Epithelial cell of esophagus (primary cell): ENCODE measurements around the gene YARS1.

Source experiments
- DNase-seq: peaks from one replicate; pipeline ENCODE4 v3.0.0; 2010; ENCODE audit warnings: low read depth
- H3K4me3 ChIP-seq: 2 replicates; pipeline ENCODE4 v1.5.1; 2011; ENCODE audit warnings: mild to moderate bottlenecking, low read length, control low read depth
- TF ChIP-seq, protein P1 (sequence below): IDR thresholded peaks from 2 replicates; pipeline ENCODE4 v1.5.1; 2011; ENCODE audit warnings: low read depth, mild to moderate bottlenecking, low read length, control low read depth, inconsistent platforms; ENCODE audit not compliant: insufficient read depth; ENCODE audit errors: missing control alignments

Gene YARS1

GRCh38 chr1:32768110-32768850 lies 48.9 kb downstream of the YARS1 start:
- no peak overlapping the region for H3K4me3 ChIP-seq
- TF ChIP-seq, protein P1, sequence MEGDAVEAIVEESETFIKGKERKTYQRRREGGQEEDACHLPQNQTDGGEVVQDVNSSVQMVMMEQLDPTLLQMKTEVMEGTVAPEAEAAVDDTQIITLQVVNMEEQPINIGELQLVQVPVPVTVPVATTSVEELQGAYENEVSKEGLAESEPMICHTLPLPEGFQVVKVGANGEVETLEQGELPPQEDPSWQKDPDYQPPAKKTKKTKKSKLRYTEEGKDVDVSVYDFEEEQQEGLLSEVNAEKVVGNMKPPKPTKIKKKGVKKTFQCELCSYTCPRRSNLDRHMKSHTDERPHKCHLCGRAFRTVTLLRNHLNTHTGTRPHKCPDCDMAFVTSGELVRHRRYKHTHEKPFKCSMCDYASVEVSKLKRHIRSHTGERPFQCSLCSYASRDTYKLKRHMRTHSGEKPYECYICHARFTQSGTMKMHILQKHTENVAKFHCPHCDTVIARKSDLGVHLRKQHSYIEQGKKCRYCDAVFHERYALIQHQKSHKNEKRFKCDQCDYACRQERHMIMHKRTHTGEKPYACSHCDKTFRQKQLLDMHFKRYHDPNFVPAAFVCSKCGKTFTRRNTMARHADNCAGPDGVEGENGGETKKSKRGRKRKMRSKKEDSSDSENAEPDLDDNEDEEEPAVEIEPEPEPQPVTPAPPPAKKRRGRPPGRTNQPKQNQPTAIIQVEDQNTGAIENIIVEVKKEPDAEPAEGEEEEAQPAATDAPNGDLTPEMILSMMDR: no peak
- DNase-seq: no peak

- DNase-seq: no peak
- H3K4me3 ChIP-seq: no peak overlapping the region
- TF ChIP-seq, protein P1: no peak
Measured at GRCh38 chr1:32767641-32768040, 49.5 kb downstream of the YARS1 start.

GRCh38 chr1:32767156-32767555 lies 50.0 kb downstream of the YARS1 start:
- no peak for DNase-seq
- TF ChIP-seq, protein P1: no peak

DNA sequence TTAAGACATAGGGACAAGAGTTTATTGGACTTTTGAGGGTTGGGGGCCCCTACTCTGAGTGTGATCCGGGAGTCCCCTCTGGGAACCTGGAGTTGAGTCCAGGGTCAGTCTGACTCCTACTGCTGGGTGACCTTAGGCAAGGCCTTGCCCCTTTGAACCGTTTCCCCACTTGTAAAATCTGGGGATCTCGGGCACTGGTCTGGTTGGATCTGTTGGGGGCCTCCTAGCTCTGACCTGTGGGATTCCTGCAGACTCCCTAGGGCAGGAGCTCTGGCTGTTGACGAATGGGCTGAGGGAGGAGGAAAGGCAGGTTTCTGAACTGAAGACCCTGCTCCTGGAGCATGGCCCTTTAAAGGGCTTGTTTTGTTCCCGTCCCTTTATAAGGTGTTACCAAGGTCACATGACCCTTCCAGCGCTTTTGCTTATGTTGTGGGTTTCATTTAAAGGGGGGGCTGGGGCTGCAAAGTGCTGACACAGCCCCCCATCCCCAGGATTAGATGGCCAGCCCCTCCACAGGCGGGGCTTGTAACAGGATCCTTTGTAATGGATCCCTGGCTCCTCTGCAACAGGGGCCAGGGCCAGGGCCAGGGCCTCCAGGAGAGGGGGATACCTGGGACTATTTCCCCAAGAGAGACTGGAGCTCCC lies 50.7 kb downstream of the YARS1 start:
- TF ChIP-seq, protein P1: no peak
- DNase-seq: no peak
- H3K4me3 ChIP-seq: no peak overlapping the region

More at GRCh38 chr1:32767156-32767555, 50.0 kb downstream of the YARS1 start:
- no peak overlapping the region for H3K4me3 ChIP-seq

DNA sequence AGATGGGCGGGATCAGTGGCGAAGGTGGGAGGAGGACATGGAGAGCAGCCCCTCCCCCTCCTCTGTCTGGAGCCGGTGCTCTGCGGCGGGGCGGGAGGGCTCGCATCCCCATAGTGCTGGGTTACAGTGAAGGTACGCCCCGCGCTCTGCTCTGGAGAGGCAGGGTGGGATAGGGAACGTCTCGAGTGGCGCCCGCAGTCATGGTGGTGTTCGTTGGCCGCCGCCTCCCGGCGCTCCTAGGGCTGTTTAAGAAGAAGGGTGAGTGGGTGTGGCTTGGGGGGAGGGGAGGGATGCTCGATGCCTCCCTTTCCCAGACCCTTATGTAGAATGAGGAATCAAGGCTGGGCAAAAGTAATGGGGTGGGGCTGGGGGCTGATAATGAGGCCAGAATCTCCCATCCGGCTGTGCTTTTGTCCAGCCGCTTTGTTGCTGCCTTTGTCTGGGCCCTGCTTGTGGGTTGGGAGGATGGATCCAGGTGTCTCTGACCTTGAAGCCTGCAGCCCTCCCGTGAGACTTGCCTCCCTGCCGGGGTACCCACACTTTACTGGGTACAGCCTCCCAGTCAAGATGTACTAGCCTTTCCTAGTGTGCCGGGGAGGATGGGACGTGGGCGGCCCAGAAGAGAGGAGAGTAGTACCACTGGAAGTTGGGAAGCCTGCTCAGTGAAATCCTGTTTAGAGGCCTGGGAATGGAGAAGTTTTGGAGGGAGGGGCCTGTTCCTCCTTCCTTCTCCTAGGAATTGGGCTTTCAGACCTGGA lies 51.4 kb downstream of the YARS1 start:
- DNase-seq: no peak
- TF ChIP-seq, protein P1: no peak
- no peak overlapping the region for H3K4me3 ChIP-seq

DNA sequence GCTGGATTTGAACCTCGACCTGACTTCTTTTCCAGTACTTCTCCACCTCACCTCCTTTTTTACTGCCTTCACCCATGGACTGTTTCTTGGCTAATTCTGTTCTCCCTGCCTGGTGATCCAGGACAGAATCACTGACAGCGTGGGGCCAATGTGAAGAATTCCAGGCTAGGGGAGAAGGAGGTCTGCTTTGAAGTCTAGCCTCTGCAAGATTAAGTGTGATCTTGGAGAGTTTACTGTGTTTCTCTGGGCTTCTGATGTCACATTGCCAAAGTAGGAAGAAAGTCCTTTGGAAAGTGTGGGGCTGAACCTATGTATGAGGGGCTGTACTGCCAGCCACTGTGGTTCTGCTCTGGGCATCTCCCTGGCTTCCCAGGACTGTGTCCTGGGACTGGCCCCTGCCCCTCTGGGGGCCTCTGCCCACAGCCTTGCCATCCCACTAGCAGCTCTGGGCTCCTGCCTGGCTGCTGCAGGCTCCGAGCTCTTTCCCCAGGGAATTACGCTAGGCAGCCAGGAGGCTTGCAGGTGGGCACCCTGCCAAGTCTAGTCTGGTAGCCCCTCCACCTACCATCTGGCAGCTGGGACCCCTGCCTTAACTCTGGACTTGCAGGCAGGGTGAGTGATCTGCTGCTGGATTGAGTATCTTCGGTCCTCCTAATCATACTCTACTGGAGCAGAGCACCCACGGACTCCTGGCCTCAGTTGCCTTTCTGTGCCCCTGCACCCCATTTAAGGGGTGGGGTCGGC lies 52.2 kb downstream of the YARS1 start:
- H3K4me3 ChIP-seq: no peak overlapping the region

More for the DNA sequence above, 52.2 kb downstream of the YARS1 start:
- TF ChIP-seq, protein P1: no peak
- no peak for DNase-seq
